CD4-positive, CD25-positive, alpha-beta regulatory T cell (primary cell): Measurements from ENCODE around the gene SLC37A2. TPM values are rescaled to one million over a fixed set of nuclear protein-coding genes. Genes with fewer than 3 reads are reported as not detected.

Experiments used
- ATAC-seq, 2 donors: fragments of 150-1000 bp; cut with Tn5 transposase; one replicate each; pipeline ENCODE4 v1.10.0; 2021; ENCODE audit warnings: low read depth in 2 of 2, moderate number of reproducible peaks in 2 of 2, moderate library complexity in 1 of 2
- DNase-seq, 3 donors: peaks; one replicate each; pipeline versions ENCODE4 v3.0.0 to v3.0.0-alpha.2; 2012 to 2022; ENCODE audit warnings: mixed read lengths in 1 of 3
- H3K27ac ChIP-seq: one replicate; pipeline ENCODE4 v1.7.0; 2013; ENCODE audit warnings: mild to moderate bottlenecking, low read length; ENCODE audit not compliant: insufficient read depth, poor library complexity, severe bottlenecking
- H3K27me3 ChIP-seq: one replicate; pipeline ENCODE4 v1.7.0; 2013; ENCODE audit warnings: low read length; ENCODE audit not compliant: control insufficient read depth, insufficient read depth
- H3K36me3 ChIP-seq: one replicate; pipeline ENCODE4 v1.7.0; 2013; ENCODE audit warnings: mild to moderate bottlenecking, low read length, moderate library complexity; ENCODE audit not compliant: control insufficient read depth, insufficient read depth
- H3K4me1 ChIP-seq: 2 replicates; pipeline ENCODE4 v1.7.0; 2013; ENCODE audit warnings: mild to moderate bottlenecking, low read length; ENCODE audit not compliant: insufficient read depth, control insufficient read depth, poor library complexity, severe bottlenecking
- H3K4me3 ChIP-seq: one replicate; pipeline ENCODE4 v1.7.0; 2013; ENCODE audit warnings: low read depth, mild to moderate bottlenecking, low read length, moderate library complexity
- H3K9me3 ChIP-seq, 2 experiments: 1 replicate in 1 of 2; 2 replicates in 1 of 2; pipeline ENCODE4 v1.7.0; 2013; ENCODE audit warnings: low read length in 2 of 2, mild to moderate bottlenecking in 1 of 2, moderate library complexity in 1 of 2; ENCODE audit not compliant: control insufficient read depth in 2 of 2
- H3K27ac Mint-ChIP-seq, 3 donors: one replicate each; pipeline ENCODE4 v1.8.0; 2020 to 2022; ENCODE audit warnings: mild to moderate bottlenecking in 3 of 3, mixed read lengths in 3 of 3, moderate library complexity in 2 of 3
- H3K27me3 Mint-ChIP-seq: one replicate; pipeline ENCODE4 v1.8.0; 2022; ENCODE audit warnings: mild to moderate bottlenecking, mixed read lengths
- H3K36me3 Mint-ChIP-seq: one replicate; pipeline ENCODE4 v1.8.0; 2020; ENCODE audit warnings: mixed read lengths
- H3K4me1 Mint-ChIP-seq, 4 donors: one replicate each; pipeline ENCODE4 v1.8.0; 2020 to 2022; ENCODE audit warnings: mixed read lengths in 4 of 4, mild to moderate bottlenecking in 1 of 4
- H3K4me3 Mint-ChIP-seq, 4 donors: one replicate each; pipeline ENCODE4 v1.8.0; 2020 to 2022; ENCODE audit warnings: mild to moderate bottlenecking in 4 of 4, mixed read lengths in 4 of 4, moderate library complexity in 3 of 4
- H3K9me3 Mint-ChIP-seq, 7 donors: one replicate each; pipeline ENCODE4 v1.8.0; 2020 to 2022; ENCODE audit warnings: mixed read lengths in 7 of 7, mild to moderate bottlenecking in 3 of 7, moderate library complexity in 2 of 7
- polyA plus RNA-seq, 4 donors: library from polyadenylated mRNA; unstranded; fragments of 300-500 nt; fragmentation: Illumina TruSeq; gene quantifications; one replicate each; pipeline ENCODE4 v1.2.3, GENCODE V29; 2021
- total RNA-seq: library from RNA; stranded (reverse); gene quantifications from one replicate; pipeline ENCODE4 v1.2.3, GENCODE V29; 2022

SLC37A2 gene
- total and polyA plus RNA-seq, 5 donors from 2014 or later = 0.17 to 0.41 (median 0.24) TPM; not detected in 2

- Histone ChIP-seq H3K36me3 (no peaks in the 10 kb centered on the region), H3K4me3 (no peak overlapping the region), H3K9me3 (no peaks in the 10 kb centered on the region), H3K4me1 (no peaks in the 10 kb centered on the region), H3K27ac (no peak overlapping the region), H3K27me3 (no peaks in the 10 kb centered on the region)
- DNase-seq (no peak), ATAC-seq (no peak)
- H3K27me3 Mint-ChIP-seq = peaks cover 5% of the 10 kb centered on the region
- no peaks in the 10 kb centered on the region for H3K9me3 Mint-ChIP-seq
- H3K4me3 Mint-ChIP-seq = no peak overlapping the region
- no peaks in the 10 kb centered on the region for H3K36me3 Mint-ChIP-seq
- H3K27ac Mint-ChIP-seq = no peak overlapping the region
- H3K4me1 Mint-ChIP-seq = peaks cover 0 to 6% (median 3%) of the 10 kb centered on the region in 4 donors
These were observed 12.8 kb downstream of the SLC37A2 start for GRCh38 chr11:125075900-125076317.

- Histone ChIP-seq H3K4me3 (no peak overlapping the region), H3K4me1 (no peaks in the 10 kb centered on the region), H3K27ac (no peak overlapping the region), H3K36me3 (no peaks in the 10 kb centered on the region), H3K27me3 (no peaks in the 10 kb centered on the region), H3K9me3 (no peaks in the 10 kb centered on the region)
- Mint-ChIP-seq H3K27me3 (peaks cover 5% of the 10 kb centered on the region), H3K36me3 (no peaks in the 10 kb centered on the region), H3K4me3 (no peak overlapping the region), H3K27ac (no peak overlapping the region), H3K9me3 (no peaks in the 10 kb centered on the region), H3K4me1 (peaks cover 0 to under 1% (median under 1%) of the 10 kb centered on the region in 4 donors)
- no peak for ATAC-seq
- no peak for DNase-seq
These were observed 13.4 kb downstream of the SLC37A2 start for GRCh38 chr11:125076378-125076945.

- Histone ChIP-seq H3K4me1 (no peaks in the 10 kb centered on the region), H3K27ac (no peak overlapping the region), H3K27me3 (no peaks in the 10 kb centered on the region), H3K36me3 (no peaks in the 10 kb centered on the region), H3K4me3 (no peak overlapping the region), H3K9me3 (no peaks in the 10 kb centered on the region)
- H3K9me3 Mint-ChIP-seq = no peaks in the 10 kb centered on the region
- peak overlapping the region in 1 of 4 donors; percentile 27 for H3K4me3 Mint-ChIP-seq
- peaks cover 5% of the 10 kb centered on the region for H3K27me3 Mint-ChIP-seq
- no peak for DNase-seq
- no peak for ATAC-seq
- no peaks in the 10 kb centered on the region for H3K4me1 Mint-ChIP-seq
- no peaks in the 10 kb centered on the region for H3K36me3 Mint-ChIP-seq
- H3K27ac Mint-ChIP-seq = no peak overlapping the region
These were observed 14.9 kb downstream of the SLC37A2 start for GRCh38 chr11:125078016-125078415.

- no peaks in the 10 kb centered on the region for H3K36me3 ChIP-seq
- no peaks in the 10 kb centered on the region for H3K9me3 ChIP-seq
- no peak overlapping the region for H3K27ac Mint-ChIP-seq
- no peaks in the 10 kb centered on the region for H3K4me1 Mint-ChIP-seq
- H3K9me3 Mint-ChIP-seq = no peaks in the 10 kb centered on the region
- no peaks in the 10 kb centered on the region for H3K36me3 Mint-ChIP-seq
- no peak overlapping the region for H3K4me3 ChIP-seq
- H3K27me3 ChIP-seq = no peaks in the 10 kb centered on the region
- no peak for ATAC-seq
- peaks cover 5% of the 10 kb centered on the region for H3K27me3 Mint-ChIP-seq
- H3K27ac ChIP-seq = no peak overlapping the region
- no peak for DNase-seq
- H3K4me3 Mint-ChIP-seq = no peak overlapping the region
- H3K4me1 ChIP-seq = no peaks in the 10 kb centered on the region
These were observed 15.5 kb downstream of the SLC37A2 start for GRCh38 chr11:125078516-125079140.

- no peak overlapping the region for H3K4me3 ChIP-seq
- ATAC-seq = no peak
- no peaks in the 10 kb centered on the region for H3K9me3 ChIP-seq
- no peaks in the 10 kb centered on the region for H3K36me3 Mint-ChIP-seq
- no peak overlapping the region for H3K27ac ChIP-seq
- H3K9me3 Mint-ChIP-seq = no peaks in the 10 kb centered on the region
- H3K27me3 ChIP-seq = no peaks in the 10 kb centered on the region
- no peak overlapping the region for H3K4me3 Mint-ChIP-seq
- H3K4me1 ChIP-seq = no peaks in the 10 kb centered on the region
- H3K27ac Mint-ChIP-seq = no peak overlapping the region
- no peak for DNase-seq
- no peaks in the 10 kb centered on the region for H3K36me3 ChIP-seq
- H3K27me3 Mint-ChIP-seq = peaks cover 5% of the 10 kb centered on the region
- H3K4me1 Mint-ChIP-seq = no peaks in the 10 kb centered on the region
These were observed 16.2 kb downstream of the SLC37A2 start for GRCh38 chr11:125079151-125079877.

GRCh38 chr11:125079878-125080530, 16.9 kb downstream of the SLC37A2 start:
- H3K27me3 ChIP-seq = no peaks in the 10 kb centered on the region
- H3K9me3 ChIP-seq = no peaks in the 10 kb centered on the region
- ATAC-seq (no peak), DNase-seq (no peak)
- H3K36me3 ChIP-seq = no peaks in the 10 kb centered on the region
- no peak overlapping the region for H3K4me3 Mint-ChIP-seq
- no peaks in the 10 kb centered on the region for H3K36me3 Mint-ChIP-seq
- no peak overlapping the region for H3K27ac Mint-ChIP-seq
- no peaks in the 10 kb centered on the region for H3K4me1 Mint-ChIP-seq
- H3K9me3 Mint-ChIP-seq = no peaks in the 10 kb centered on the region
- H3K27ac ChIP-seq = no peak overlapping the region
- no peaks in the 10 kb centered on the region for H3K4me1 ChIP-seq
- no peak overlapping the region for H3K4me3 ChIP-seq
- peaks cover 5% of the 10 kb centered on the region for H3K27me3 Mint-ChIP-seq

GRCh38 chr11:125080531-125080911, 17.4 kb downstream of the SLC37A2 start:
- Mint-ChIP-seq H3K4me3 (no peak overlapping the region), H3K27me3 (peaks cover 5% of the 10 kb centered on the region), H3K27ac (no peak overlapping the region), H3K9me3 (no peaks in the 10 kb centered on the region), H3K4me1 (no peaks in the 10 kb centered on the region), H3K36me3 (no peaks in the 10 kb centered on the region)
- Histone ChIP-seq H3K36me3 (no peaks in the 10 kb centered on the region), H3K4me1 (no peaks in the 10 kb centered on the region), H3K27me3 (no peaks in the 10 kb centered on the region), H3K27ac (no peak overlapping the region), H3K4me3 (no peak overlapping the region), H3K9me3 (no peaks in the 10 kb centered on the region)
- no peak for ATAC-seq
- no peak for DNase-seq
